ENCODE measurements around the gene WNT10A. TPM values are rescaled to one million over a fixed set of nuclear protein-coding genes. Genes with fewer than 3 reads are reported as not detected.

Gene WNT10A
- polyA plus RNA-seq, 2 of the 4 experiments (the other 2 are of a cell fraction), result not detected

- no peak for TF ChIP-seq REST (IDR thresholded peaks at IDR 0.05)
- TF ChIP-seq RAD21 (conservative IDR thresholded peaks at IDR 0.05 in 1 of 2, IDR thresholded peaks at IDR 0.05 in 1 of 2), result peak; percentile 82 to 88
- no peak for TF ChIP-seq JUN (IDR thresholded peaks at IDR 0.05)
- TF ChIP-seq, protein P1, sequence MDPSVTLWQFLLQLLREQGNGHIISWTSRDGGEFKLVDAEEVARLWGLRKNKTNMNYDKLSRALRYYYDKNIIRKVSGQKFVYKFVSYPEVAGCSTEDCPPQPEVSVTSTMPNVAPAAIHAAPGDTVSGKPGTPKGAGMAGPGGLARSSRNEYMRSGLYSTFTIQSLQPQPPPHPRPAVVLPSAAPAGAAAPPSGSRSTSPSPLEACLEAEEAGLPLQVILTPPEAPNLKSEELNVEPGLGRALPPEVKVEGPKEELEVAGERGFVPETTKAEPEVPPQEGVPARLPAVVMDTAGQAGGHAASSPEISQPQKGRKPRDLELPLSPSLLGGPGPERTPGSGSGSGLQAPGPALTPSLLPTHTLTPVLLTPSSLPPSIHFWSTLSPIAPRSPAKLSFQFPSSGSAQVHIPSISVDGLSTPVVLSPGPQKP (IDR thresholded peaks at IDR 0.05; ENCODE audit: low read depth, low read length), result no peak
- TF ChIP-seq SMC3 (IDR thresholded peaks at IDR 0.05), result peak; percentile 71
- TF ChIP-seq, protein P2, sequence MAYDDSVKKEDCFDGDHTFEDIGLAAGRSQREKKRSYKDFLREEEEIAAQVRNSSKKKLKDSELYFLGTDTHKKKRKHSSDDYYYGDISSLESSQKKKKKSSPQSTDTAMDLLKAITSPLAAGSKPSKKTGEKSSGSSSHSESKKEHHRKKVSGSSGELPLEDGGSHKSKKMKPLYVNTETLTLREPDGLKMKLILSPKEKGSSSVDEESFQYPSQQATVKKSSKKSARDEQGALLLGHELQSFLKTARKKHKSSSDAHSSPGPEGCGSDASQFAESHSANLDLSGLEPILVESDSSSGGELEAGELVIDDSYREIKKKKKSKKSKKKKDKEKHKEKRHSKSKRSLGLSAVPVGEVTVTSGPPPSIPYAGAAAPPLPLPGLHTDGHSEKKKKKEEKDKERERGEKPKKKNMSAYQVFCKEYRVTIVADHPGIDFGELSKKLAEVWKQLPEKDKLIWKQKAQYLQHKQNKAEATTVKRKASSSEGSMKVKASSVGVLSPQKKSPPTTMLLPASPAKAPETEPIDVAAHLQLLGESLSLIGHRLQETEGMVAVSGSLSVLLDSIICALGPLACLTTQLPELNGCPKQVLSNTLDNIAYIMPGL (CRISPR knock-in tag; IDR thresholded peaks at IDR 0.05; ENCODE audit: borderline replicate concordance), result no peak
- TF ChIP-seq RCOR1 (IDR thresholded peaks at IDR 0.05; ENCODE audit: low read depth, low read length), result no peak
Observed at GRCh38 chr2:218852911-218853667, 27.6 kb upstream of the WNT10A start (continued).

GRCh38 chr2:218853766-218854165 is 26.9 kb upstream of the WNT10A start:
- ChIA-PET POLR2A (no interaction called here), CTCF (interaction anchor here (0.6 to 6.2 kb wide), 10 partner anchors 11 to 461 kb away, joined by 3 to 57 read pairs (median 4); no protein-coding TSS in a partner anchor)
- DNase-seq (ENCODE audit: low read depth in 1 of 2, low spot score in 1 of 2), result peak in 1 of 2 experiments; percentile 29
- Histone ChIP-seq H3K4me3 (no peak overlapping the region), H3K4me1 (peaks cover 31% of the 10 kb centered on the region), H3K4me2 (0 out of 3 replicates have a peak overlapping the region, but pooled peaks have one; percentile 10), H3K27ac (0 out of 6 replicates have a peak overlapping the region, but pooled peaks of 1 of the 2 experiments have one; percentile 12), H3K9me3 (no peaks in the 10 kb centered on the region)
- ATAC-seq, result peak; percentile 28 to 32; a peak in 5 of 6 replicates
- no peak for FAIRE-seq
- TF ChIP-seq MYC (IDR thresholded peaks at IDR 0.05; ENCODE audit: borderline replicate concordance, low read length) (no peak), CEBPB (IDR thresholded peaks at IDR 0.05) (no peak), HOXB13 (CRISPR knock-in tag; IDR thresholded peaks at IDR 0.05; ENCODE audit: low read depth) (no peak), KDM1A (IDR thresholded peaks at IDR 0.05; ENCODE audit: low read depth) (no peak), RCOR1 (IDR thresholded peaks at IDR 0.05; ENCODE audit: low read depth, low read length) (no peak), RARB (CRISPR knock-in tag; IDR thresholded peaks at IDR 0.05) (no peak), ZC3H11A (IDR thresholded peaks at IDR 0.05) (no peak), MAFK (IDR thresholded peaks at IDR 0.05; ENCODE audit: partially characterized antibody) (no peak), ZNF302 (CRISPR knock-in tag; IDR thresholded peaks at IDR 0.05) (no peak), NPAS2 (CRISPR knock-in tag; IDR thresholded peaks at IDR 0.05; ENCODE audit: borderline replicate concordance) (no peak), EP300 (IDR thresholded peaks at IDR 0.05) (no peak), MAZ (IDR thresholded peaks at IDR 0.05; ENCODE audit: borderline replicate concordance, low read depth, low read length) (no peak), ESRRA (IDR thresholded peaks at IDR 0.05; ENCODE audit: borderline replicate concordance, low read length) (no peak), PBX3 (IDR thresholded peaks at IDR 0.05) (no peak), NR3C1 (IDR thresholded peaks at IDR 0.05) (no peak), CBX2 (IDR thresholded peaks at IDR 0.05; ENCODE audit: borderline replicate concordance, low read depth) (no peak)
- TF ChIP-seq, protein P1 (IDR thresholded peaks at IDR 0.05; ENCODE audit: low read depth, low read length), result no peak
- TF ChIP-seq, protein P3, sequence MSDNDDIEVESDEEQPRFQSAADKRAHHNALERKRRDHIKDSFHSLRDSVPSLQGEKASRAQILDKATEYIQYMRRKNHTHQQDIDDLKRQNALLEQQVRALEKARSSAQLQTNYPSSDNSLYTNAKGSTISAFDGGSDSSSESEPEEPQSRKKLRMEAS (IDR thresholded peaks at IDR 0.05), result no peak
- WGBS (ENCODE audit: missing lambda C conversion rate), result 65% methylated on average over 5 of the region's 5 CpGs
